Esophagus mucosa (tissue), 1 donor: ENCODE measurements around the gene UBE4A. TPM values are rescaled to one million over a fixed set of nuclear protein-coding genes. Genes with fewer than 3 reads are reported as not detected.

Experiments
- ATAC-seq: fragments of 200-7000 bp; cut with Tn5 transposase; one replicate; pipeline ENCODE4 v1.9.1; 2020
- total RNA-seq: library from RNA; stranded (reverse); gene quantifications from one replicate; pipeline ENCODE4 v1.2.4, GENCODE V29; 2023
- donor health status: DM: yes; HTN: yes; CAD: no.

UBE4A gene
- total RNA-seq, 1 donor from 2014 or later = 23.6 TPM

DNA sequence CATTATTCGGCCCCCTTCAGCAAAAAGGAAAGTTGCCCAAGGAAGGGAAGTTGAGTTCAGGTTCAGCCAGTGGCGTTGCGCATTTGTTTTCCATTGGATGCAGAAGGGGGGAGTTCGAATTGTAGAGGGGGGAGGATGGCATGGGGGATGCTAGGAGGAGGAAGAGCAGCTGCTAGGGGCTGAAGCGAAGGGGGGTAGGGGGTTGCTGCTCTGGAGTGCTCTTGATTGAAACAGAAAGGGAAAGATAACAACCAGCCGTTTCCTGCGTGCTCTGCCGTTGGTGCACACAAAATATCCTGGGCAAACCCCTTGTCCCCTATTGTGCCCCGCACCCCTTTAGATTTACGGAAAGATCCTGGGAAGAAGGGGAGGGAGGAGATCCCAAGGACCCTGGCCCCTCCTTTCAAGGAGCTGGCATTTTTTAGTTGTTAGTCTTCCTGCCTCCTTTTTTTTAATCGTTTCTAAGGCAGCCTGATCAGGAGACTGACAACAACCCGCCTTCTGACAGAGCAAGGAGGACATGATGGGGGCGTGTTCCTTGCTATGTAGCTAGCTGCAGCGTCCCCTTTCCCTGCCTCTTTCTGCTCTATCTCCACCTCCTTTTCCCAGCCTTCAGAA, 79.0 kb downstream of the UBE4A start:
- ATAC-seq = no peak

DNA sequence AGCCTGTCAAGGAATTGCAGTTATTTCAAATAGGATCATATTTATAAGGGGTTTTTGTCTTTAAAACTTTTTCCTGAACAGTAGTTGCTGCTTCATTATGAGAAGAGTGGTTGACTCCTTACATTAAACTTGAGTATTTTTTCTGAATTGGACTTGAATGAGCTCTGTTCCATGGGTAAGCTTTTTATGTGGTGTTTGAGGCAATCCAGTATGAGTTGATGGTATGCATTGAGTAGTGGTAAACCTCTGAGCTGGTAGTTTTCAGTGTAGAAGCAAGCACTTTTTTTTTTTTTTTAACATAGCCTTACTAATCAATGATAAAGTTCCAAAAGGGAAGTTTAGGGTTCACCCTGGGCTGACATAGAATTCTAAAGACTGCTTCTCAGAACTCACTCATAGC, 80.2 kb downstream of the UBE4A start:
- ATAC-seq = no peak

DNA sequence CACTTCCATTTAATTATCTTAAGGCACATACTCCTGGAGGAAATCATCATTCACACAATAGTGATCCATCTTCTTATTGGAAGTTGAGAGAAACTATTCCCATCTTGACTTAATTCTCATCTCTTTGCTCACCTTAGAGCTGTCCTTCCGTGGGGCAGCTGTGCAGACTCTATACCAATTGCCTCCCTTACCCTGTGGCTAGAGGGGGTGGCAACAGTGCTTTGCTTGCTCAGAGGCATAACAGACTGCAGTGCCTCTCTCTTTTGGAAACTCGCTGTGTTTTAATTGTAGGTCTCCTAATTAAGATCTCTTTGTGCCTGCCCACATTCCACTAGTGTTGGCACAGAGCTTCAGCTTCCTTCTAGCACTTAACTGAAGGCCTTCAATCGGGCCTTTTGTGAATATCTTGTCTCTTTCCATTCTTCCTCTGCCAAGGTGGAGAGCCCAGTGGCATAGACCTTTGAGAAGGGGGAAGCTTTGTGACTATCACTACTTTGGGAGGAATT, 82.4 kb downstream of the UBE4A start:
- ATAC-seq = no peak

DNA sequence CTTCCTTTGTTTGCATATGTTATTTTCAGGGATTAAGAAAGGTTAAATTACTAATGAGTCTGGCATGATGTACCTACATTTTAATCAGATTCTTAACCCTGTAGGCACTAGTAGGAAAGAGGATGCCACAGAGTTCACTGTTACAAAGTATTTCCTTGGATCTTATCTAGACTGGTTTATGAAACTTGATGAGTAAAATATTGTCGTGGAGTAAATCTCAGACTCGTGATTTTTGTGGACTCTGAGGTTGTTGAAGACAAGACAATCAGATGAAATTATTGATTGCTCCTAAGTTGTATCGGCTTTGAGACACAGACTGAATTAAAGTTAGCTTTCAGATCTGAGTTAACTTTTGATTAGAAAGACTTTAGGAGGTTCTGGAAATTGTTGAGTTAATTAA, 82.9 kb downstream of the UBE4A start:
- no peak for ATAC-seq

DNA sequence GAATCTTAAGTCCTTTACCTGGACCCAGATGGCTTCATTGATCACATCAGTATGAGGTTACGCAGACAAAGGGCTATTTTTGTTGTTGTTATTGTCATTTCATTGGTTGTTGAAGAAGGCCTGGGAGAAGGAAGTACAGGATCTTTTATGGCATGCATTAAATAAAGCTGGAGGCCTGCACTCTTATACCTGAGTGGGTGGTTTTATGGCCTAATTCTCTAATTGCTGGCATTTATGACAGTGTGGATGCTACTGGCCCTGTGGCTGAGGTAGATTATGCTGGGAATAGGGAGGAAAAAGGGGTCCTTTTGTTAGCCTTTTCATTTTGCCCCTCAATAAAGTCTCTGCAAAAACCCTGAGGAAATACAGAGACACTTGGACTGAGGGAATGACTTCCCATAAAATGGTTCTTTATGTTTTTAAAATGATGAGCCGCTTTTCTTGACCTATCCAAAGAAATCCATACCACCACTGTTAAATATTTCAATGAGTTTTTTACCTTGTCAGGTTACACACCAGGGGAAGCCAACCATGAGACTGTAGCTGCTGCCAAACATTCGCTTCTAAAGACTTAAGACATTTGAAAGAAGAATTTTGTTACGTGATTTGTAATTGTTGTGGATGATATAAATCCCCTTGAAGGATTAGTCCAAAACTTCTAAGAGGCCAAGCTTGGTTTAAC, 83.6 kb downstream of the UBE4A start:
- ATAC-seq = no peak

DNA sequence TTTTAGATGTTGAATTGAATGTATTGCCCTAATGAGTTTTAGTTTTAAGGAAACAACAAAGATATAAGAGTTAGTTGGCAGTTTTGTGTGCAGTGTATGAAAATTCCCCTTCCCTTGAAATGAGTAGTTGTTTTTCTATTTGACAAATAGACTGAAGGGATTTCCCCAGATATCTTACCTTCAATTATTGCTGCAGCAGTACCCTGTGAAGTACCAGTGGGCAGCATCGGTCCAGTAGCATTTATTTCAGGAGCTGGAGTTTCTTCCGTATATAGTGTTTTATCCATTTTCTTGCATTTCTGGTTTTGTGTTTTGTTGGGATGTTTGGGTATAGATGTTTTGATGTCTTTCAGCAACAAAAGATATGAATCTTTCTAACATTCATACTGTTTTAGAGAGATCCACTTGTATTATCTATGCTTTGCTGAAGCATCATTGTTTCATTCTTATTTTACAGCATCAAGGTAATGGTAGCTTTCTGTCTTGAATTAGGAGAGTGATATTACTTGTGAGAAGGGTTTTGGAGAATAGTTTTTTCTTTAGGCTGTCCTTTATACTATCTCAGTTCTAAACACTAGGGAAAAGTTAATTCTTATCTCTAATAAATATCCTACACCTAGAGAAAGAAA, 84.3 kb downstream of the UBE4A start:
- no peak for ATAC-seq

DNA sequence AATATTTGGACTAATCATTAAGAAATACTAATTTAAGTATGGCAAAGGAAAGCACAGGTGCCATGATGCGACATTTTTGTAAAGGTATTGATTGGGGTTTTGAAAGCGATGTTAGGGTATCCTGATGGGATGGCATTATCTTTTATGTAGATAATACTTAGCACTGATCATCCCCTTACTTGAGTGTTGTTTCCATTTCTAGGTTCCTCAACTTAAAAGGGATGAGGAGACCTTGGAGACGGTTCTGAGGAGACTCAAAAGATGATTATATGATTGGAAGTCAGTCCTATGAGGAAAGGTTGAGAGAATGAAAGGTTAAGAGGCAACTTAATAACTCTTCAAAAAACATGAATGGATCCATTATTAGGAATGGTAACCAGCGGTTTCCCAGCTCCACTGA, 88.0 kb downstream of the UBE4A start:
- no peak for ATAC-seq

DNA sequence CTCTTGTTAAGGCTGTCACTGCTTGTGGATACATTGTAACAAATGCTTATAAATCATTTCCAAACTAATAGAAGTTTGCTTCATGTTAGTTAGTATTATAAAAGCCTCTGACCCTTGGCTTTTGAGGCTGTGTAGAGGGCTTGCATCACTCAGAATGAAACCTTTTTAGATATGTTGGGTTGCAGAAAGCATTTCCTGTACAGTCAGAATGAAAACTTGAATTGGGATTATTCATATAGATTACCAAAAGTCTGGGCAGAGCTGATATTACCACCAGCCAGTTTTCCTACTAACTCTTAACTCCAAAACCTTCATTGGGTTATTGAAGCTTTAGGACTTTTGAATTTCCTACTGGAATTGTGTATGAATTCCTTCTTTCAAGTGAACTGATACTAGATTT, 88.9 kb downstream of the UBE4A start:
- no peak for ATAC-seq

Other genes with a start within 250 kb of the UBE4A start
- 2.5 TPM for gene SCN4B, start 206.8 kb upstream of the UBE4A start, total RNA-seq
- gene SCN2B, start 183.0 kb upstream of the UBE4A start, total RNA-seq = 0.32 TPM
- 2.7 TPM for gene JAML, start 134.6 kb upstream of the UBE4A start, total RNA-seq
- 20.7 TPM for gene MPZL3, start 107.2 kb upstream of the UBE4A start, total RNA-seq
- 457 TPM for gene MPZL2, start 95.3 kb upstream of the UBE4A start, total RNA-seq
- gene CD3E, start 54.9 kb upstream of the UBE4A start, total RNA-seq = 1.2 TPM
- gene CD3D, start 16.9 kb upstream of the UBE4A start, total RNA-seq = 4.0 TPM
- gene CD3G, start 15.3 kb upstream of the UBE4A start, total RNA-seq = 0.76 TPM
- 186 TPM for gene ATP5MG, start 42.0 kb downstream of the UBE4A start, total RNA-seq
- gene KMT2A, start 76.9 kb downstream of the UBE4A start, total RNA-seq = 25.6 TPM
- not detected for gene TTC36, start 167.9 kb downstream of the UBE4A start, total RNA-seq
- gene TMEM25, start 171.6 kb downstream of the UBE4A start, total RNA-seq = 8.3 TPM
- gene IFT46, start 206.3 kb downstream of the UBE4A start, total RNA-seq = 14.6 TPM
- 71.7 TPM for gene ARCN1, start 212.8 kb downstream of the UBE4A start, total RNA-seq
- gene PHLDB1, start 248.0 kb downstream of the UBE4A start, total RNA-seq = 9.3 TPM